Tibial artery (tissue), 4 donors: ENCODE measurements around the gene ISG20L2.

Experiments used
- DNase-seq, 2 donors: peaks; one replicate each; pipeline ENCODE4 v3.0.0-alpha.2; 2019
- H3K27ac ChIP-seq, 2 donors: fragments of 200-600 bp; sonication (generic) in 1 of 2; 1 replicate in 1 of 2; 2 replicates in 1 of 2; pipeline ENCODE4 v1.5.1; 2018 to 2019; ENCODE audit warnings: mild to moderate bottlenecking in 1 of 2
- H3K27me3 ChIP-seq, 2 donors: fragments of 200-600 bp; sonication (generic) in 1 of 2; one replicate each; pipeline versions ENCODE4 v1.5.1 to v1.6.0; 2016 to 2019
- H3K36me3 ChIP-seq, 3 donors: fragments of 200-600 bp; sonication (generic) in 2 of 3; one replicate each; pipeline ENCODE4 v1.5.1; 2016 to 2019; ENCODE audit warnings: mild to moderate bottlenecking in 2 of 3
- H3K4me1 ChIP-seq, 4 donors: fragments of 200-600 bp; sonication (generic) in 2 of 4; 1 replicate in 3 of 4; 2 replicates in 1 of 4; pipeline ENCODE4 v1.5.1; 2016 to 2019
- H3K4me3 ChIP-seq, 2 donors: fragments of 200-600 bp; sonication (generic) in 1 of 2; 1 replicate in 1 of 2; 2 replicates in 1 of 2; pipeline ENCODE4 v1.5.1; 2018 to 2019; ENCODE audit warnings: mild to moderate bottlenecking in 2 of 2
- H3K9me3 ChIP-seq, 3 donors: fragments of 200-600 bp; sonication (generic) in 1 of 3; one replicate each; pipeline ENCODE4 v1.5.1; 2016 to 2019
- CTCF ChIP-seq, 2 experiments: fragments of 200-600 bp in 1 of 2; fragments of 450-650 bp in 1 of 2; IDR thresholded peaks; one replicate each; pipeline ENCODE4 v1.5.1; 2017 to 2019; ENCODE audit warnings: antibody characterized with exemption in 2 of 2, mild to moderate bottlenecking in 1 of 2, moderate library complexity in 1 of 2
- intact Hi-C: fragments of 100-400 bp; cut with DNase I; formaldehyde crosslinking; loops from one replicate; pipeline ENCODE4 v1.15.0; 2023; ENCODE audit warnings: low total_unique reads

ISG20L2 gene

GRCh38 chr1:156677616-156678596, 50.7 kb downstream of the ISG20L2 start:
- Histone ChIP-seq H3K4me1 (peaks cover 0 to 41% (median 29%) of the 10 kb centered on the region in 4 donors), H3K4me3 (peak overlapping the region; percentile 48 to 57), H3K36me3 (peaks cover 0 to 4% (median 0%) of the 10 kb centered on the region in 3 donors), H3K27me3 (peaks cover 0 to 55% of the 10 kb centered on the region in 2 donors), H3K9me3 (no peaks in the 10 kb centered on the region), H3K27ac (peak overlapping the region; percentile 57 to 62)
- intact Hi-C loops, result no loop called here
- TF ChIP-seq CTCF (IDR thresholded peaks at IDR 0.05), result peak; percentile 86 to 95
- peak; percentile 58 to 84 for DNase-seq

DNA sequence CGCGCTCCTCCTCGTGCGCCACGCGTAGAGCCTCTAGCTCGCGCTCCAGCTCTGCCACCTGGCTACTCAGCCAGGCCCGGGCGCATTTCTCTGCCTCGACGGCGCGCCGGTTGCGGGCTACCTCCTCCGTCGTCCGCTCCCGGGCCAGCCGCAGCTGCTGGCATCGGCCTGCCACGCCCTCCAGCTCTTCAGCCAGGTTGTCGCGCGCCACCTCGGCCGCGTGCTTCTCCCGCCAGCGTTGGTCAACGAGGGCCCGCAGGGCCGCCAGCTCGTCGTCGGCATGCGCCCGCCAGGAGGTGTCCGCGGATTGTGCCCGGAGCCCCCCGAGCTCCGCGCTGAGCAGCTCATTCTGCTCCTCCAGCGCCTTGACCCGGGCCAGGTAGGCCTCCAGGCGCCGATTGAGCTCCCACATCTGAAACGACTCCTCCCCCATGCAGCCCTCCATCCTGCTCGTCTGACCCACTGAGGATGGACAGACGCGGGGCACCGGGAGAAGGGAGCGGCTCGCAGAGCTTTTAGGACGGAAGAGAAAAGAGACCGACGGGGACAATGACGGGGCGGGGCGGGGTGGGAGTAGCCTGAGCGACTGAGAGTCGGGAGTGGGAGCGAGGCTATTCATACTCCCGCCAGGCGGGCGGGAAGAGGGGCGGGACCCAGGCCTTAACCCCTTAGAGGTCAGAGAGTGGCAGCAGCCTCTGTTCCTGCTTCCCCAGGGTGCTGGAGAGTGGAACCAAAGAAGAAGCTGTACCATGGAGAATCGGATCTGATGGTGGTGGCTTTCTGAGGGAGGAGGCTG, 51.5 kb downstream of the ISG20L2 start, which contains the start of gene NES:
Gene NES (minus strand): TSS at position 588 of the 796 bp plus-strand sequence. CDS start 143 bp downstream, at position 445.
- intact Hi-C loops, result no loop called here
- peaks cover 0 to 41% (median 29%) of the 10 kb centered on the region in 4 donors for H3K4me1 ChIP-seq
- H3K27ac ChIP-seq, result peak within 1 kb of the TSS; percentile 57 to 62
- peaks cover 0 to 13% (median 0%) of the 10 kb centered on the region in 3 donors for H3K36me3 ChIP-seq
- DNase-seq, result peak; percentile 58 to 82
- TF ChIP-seq CTCF (IDR thresholded peaks at IDR 0.05), result no peak
- H3K27me3 ChIP-seq, result peaks cover 0 to 46% of the 10 kb centered on the region in 2 donors
- H3K4me3 ChIP-seq, result peak within 1 kb of the TSS; percentile 48 to 57
- H3K9me3 ChIP-seq, result no peaks in the 10 kb centered on the region

GRCh38 chr1:156676114-156676819, 52.3 kb downstream of the ISG20L2 start:
- DNase-seq, result no peak
- Histone ChIP-seq H3K27ac (peak overlapping the region; percentile 57 to 62), H3K9me3 (no peaks in the 10 kb centered on the region), H3K36me3 (peaks cover 0 to 13% (median 0%) of the 10 kb centered on the region in 3 donors), H3K4me3 (peak overlapping the region; percentile 48 to 57), H3K27me3 (peaks cover 0 to 39% of the 10 kb centered on the region in 2 donors), H3K4me1 (peaks cover 0 to 41% (median 29%) of the 10 kb centered on the region in 4 donors)
- intact Hi-C loops, result no loop called here
- no peak for TF ChIP-seq CTCF (IDR thresholded peaks at IDR 0.05)

- TF ChIP-seq CTCF (IDR thresholded peaks at IDR 0.05), result no peak
- Histone ChIP-seq H3K36me3 (peaks cover 0 to 13% (median 0%) of the 10 kb centered on the region in 3 donors), H3K4me3 (peak overlapping the region; percentile 48 to 57), H3K9me3 (no peaks in the 10 kb centered on the region), H3K27ac (peak overlapping the region; percentile 57 to 62), H3K4me1 (peaks cover 0 to 41% (median 29%) of the 10 kb centered on the region in 4 donors), H3K27me3 (peaks cover 0 to 32% of the 10 kb centered on the region in 2 donors)
- no peak for DNase-seq
- intact Hi-C loops, result no loop called here
These were observed 53.1 kb downstream of the ISG20L2 start for GRCh38 chr1:156675210-156676113.
